Esophagus squamous epithelium (tissue), 5 donors: ENCODE results near the gene ITGB3. TPM values are rescaled to one million over a fixed set of nuclear protein-coding genes. Genes with fewer than 3 reads are reported as not detected.
"Not testable (repeated sequence)": the region's sequence is repeated elsewhere in the genome, so short reads cannot be mapped to it uniquely, and the experiment has no call there.

Experiments used
- DNase-seq: peaks from one replicate; lab custom pipeline; 2025; lab: John Stamatoyannopoulos, UW
- H3K27ac ChIP-seq, 4 donors: fragments of 200-600 bp; sonication (generic); one replicate each; pipeline ENCODE4 v1.5.1; 2016 to 2019; ENCODE audit warnings: mild to moderate bottlenecking in 1 of 4
- H3K27me3 ChIP-seq, 4 donors: fragments of 200-600 bp; sonication (generic); 1 replicate in 3 of 4; 2 replicates in 1 of 4; pipeline versions ENCODE4 v1.5.1 to v1.6.0; 2017 to 2021; ENCODE audit warnings: antibody characterized with exemption in 1 of 4
- H3K36me3 ChIP-seq, 3 donors: fragments of 200-600 bp; sonication (generic); one replicate each; pipeline ENCODE4 v1.5.1; 2016 to 2019
- H3K4me1 ChIP-seq, 3 donors: fragments of 200-600 bp; sonication (generic); one replicate each; pipeline ENCODE4 v1.5.1; 2017 to 2019
- H3K4me3 ChIP-seq, 4 donors: fragments of 200-600 bp; sonication (generic); 1 replicate in 3 of 4; 2 replicates in 1 of 4; pipeline ENCODE4 v1.5.1; 2016 to 2019; ENCODE audit warnings: mild to moderate bottlenecking in 2 of 4, moderate library complexity in 1 of 4
- H3K9me3 ChIP-seq, 3 donors: fragments of 200-600 bp; sonication (generic); one replicate each; pipeline ENCODE4 v1.5.1; 2016 to 2019
- CTCF ChIP-seq, 6 experiments: fragments of 450-650 bp in 4 of 6; fragments of 200-600 bp in 2 of 6; sonication (generic) in 2 of 6; IDR thresholded peaks; one replicate each; pipeline ENCODE4 v1.5.1; 2016 to 2019; ENCODE audit warnings: antibody characterized with exemption in 6 of 6, mild to moderate bottlenecking in 4 of 6, moderate library complexity in 4 of 6
- POLR2A ChIP-seq, 4 donors: fragments of 450-650 bp; IDR thresholded peaks; one replicate each; pipeline ENCODE4 v1.6.1; 2017; ENCODE audit warnings: antibody characterized with exemption in 4 of 4, mild to moderate bottlenecking in 4 of 4, moderate library complexity in 3 of 4
- WGBS, 2 donors: methylation state at CpG; one replicate each; pipeline ENCODE4 v1.1.5; 2018; 5-methylcytosine and 5-hydroxymethylcytosine counted together
- intact Hi-C: fragments of 100-400 bp; cut with DNase I; formaldehyde crosslinking; loops from one replicate; pipeline ENCODE4 v1.15.0; 2022
- total RNA-seq, 4 donors: library from RNA; depleted of rRNA; stranded (reverse); fragments of >200 nt; gene quantifications; one replicate each; pipeline ENCODE4 v1.1.0, GENCODE V29; 2016
- donor health status: DM: yes; HTN: yes; CAD: no.

The ITGB3 gene
- total RNA-seq, 4 donors from 2014 or later, result 0.23 to 7.2 (median 2.8) TPM

DNA sequence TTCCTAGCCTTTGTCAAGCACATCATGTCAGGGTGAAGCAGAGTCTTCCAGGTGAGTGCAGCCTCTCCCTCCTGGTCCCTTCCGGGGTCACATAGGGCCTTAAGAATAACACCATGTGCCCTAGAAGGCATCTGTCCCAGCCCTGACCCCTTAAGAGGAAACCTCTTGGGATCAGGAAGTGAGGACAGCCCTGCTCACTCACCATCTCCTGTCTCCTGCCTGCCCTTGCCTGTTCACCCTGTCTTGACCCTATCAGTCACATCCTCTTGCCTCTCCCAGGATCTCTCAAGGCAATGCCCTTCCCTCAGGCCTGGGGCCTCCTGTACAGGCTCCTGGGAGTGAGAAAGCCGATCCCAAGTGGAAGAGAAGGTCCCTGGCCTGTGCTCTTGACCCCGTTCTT, 30.6 kb upstream of the ITGB3 start:
- whole genome bisulfite sequencing, 2 donors, result 69 to 82% methylated on average over 2 to 3 of the region's 3 CpGs
- Histone ChIP-seq H3K4me3 (no peak overlapping the region), H3K36me3 (no peaks in the 10 kb centered on the region), H3K9me3 (no peaks in the 10 kb centered on the region), H3K4me1 (peaks cover 0 to 33% (median 28%) of the 10 kb centered on the region in 3 donors), H3K27ac (peak overlapping the region in 1 of 4 donors; percentile 19), H3K27me3 (no peaks in the 10 kb centered on the region)
- no peak for DNase-seq
- intact Hi-C loops, result no loop called here
- TF ChIP-seq CTCF (IDR thresholded peaks at IDR 0.05) (no peak), POLR2A (IDR thresholded peaks at IDR 0.05) (no peak)

DNA sequence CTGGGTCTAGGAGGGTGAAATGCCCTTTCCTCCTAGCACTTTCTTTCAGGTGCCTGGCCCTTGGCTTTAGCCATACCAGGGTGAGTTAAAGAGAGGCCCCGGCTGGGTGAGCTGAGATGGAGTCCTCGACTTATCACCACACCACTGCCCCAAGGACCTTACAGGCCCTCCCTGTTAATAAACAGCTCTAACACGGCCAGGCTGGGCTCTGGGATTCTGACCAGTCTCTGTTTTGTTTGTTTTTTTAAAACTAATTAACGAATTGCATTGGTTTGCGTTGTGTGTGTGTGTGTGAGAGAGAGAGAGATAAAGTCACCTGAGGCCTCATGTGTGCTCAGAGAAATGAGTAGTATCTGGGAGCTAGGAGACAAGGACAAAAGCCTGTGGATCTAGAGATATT, 30.2 kb upstream of the ITGB3 start:
- intact Hi-C loops, result no loop called here
- peaks cover 0 to 33% (median 28%) of the 10 kb centered on the region in 3 donors for H3K4me1 ChIP-seq
- WGBS, 2 donors, result 84 to 87% methylated on average over 3 to 4 of the region's 5 CpGs
- H3K27ac ChIP-seq, result peak overlapping the region in 1 of 4 donors; percentile 75
- H3K36me3 ChIP-seq, result no peaks in the 10 kb centered on the region
- no peaks in the 10 kb centered on the region for H3K9me3 ChIP-seq
- no peak for TF ChIP-seq CTCF (IDR thresholded peaks at IDR 0.05)
- no peak for TF ChIP-seq POLR2A (IDR thresholded peaks at IDR 0.05)
- no peak for DNase-seq
- no peaks in the 10 kb centered on the region for H3K27me3 ChIP-seq
- no peak overlapping the region for H3K4me3 ChIP-seq

DNA sequence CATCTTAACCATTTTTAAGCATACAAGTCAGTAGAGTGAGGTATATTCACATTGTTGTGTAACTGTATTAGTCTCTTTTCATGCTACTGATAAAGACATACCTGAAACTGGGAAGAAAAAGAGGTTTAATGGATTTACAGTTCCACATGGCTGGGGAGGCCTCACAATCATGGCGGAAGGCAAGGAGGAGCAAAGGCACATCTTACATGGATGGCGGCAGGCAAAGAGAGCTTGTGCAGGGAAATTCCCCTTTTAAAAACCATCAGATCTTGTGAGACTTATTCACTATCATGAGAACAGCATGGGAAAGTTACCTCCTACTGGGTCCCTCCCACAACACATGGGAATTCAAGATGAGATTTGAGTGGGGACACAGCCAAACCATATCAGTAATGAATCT, 29.6 kb upstream of the ITGB3 start:
- H3K4me3 ChIP-seq, DNase-seq, H3K36me3 ChIP-seq, intact Hi-C loops, H3K27me3 ChIP-seq, H3K9me3 ChIP-seq: not testable (repeated sequence)
- H3K27ac ChIP-seq, result peak overlapping the region; percentile 32 to 90 (median 76)
- peaks cover 0 to 34% (median 28%) of the 10 kb centered on the region in 3 donors for H3K4me1 ChIP-seq
- WGBS, 2 donors, result 98 to 100% methylated on average over 2 of the region's 2 CpGs

- WGBS, 2 donors, result 35 to 44% methylated on average over 1 of the region's 1 CpG
- intact Hi-C loops, result loop anchor here (5.0 kb wide), 1 partner anchor 92 kb away; no protein-coding TSS in a partner anchor
- H3K4me3 ChIP-seq, result no peak overlapping the region
- no peaks in the 10 kb centered on the region for H3K36me3 ChIP-seq
- H3K9me3 ChIP-seq, result no peaks in the 10 kb centered on the region
- peak overlapping the region; percentile 32 to 90 (median 76) for H3K27ac ChIP-seq
- H3K27me3 ChIP-seq, result no peaks in the 10 kb centered on the region
- H3K4me1 ChIP-seq, result peaks cover 0 to 42% (median 28%) of the 10 kb centered on the region in 3 donors
- no peak for DNase-seq
- no peak for TF ChIP-seq CTCF (IDR thresholded peaks at IDR 0.05)
- TF ChIP-seq POLR2A (IDR thresholded peaks at IDR 0.05), result no peak
Measured at GRCh38 chr17:47224966-47225365, 28.7 kb upstream of the ITGB3 start.

DNA sequence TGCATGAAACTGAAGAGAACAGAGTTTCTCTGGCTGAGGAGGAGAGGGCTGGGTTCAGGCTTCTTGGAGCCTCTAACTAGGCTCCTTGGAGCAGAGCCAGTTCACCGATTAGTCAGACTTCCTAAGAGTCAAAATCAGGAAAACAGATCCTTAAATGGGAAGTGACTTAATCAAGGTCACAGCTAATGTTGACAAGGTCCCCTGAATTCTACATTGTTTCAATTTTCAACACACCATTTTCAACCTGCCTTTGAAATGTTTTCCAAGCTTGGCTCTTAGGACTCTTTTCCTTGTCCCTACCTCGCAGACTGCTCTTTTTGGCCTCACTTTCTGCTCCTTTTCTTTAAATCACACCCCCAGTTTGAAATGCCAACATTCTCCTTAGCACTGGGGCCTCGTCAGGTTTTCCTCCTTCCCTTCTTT, 28.2 kb upstream of the ITGB3 start:
- no peak for TF ChIP-seq POLR2A (IDR thresholded peaks at IDR 0.05)
- no peak for TF ChIP-seq CTCF (IDR thresholded peaks at IDR 0.05)
- H3K9me3 ChIP-seq, result no peaks in the 10 kb centered on the region
- peaks cover 0 to 47% (median 32%) of the 10 kb centered on the region in 3 donors for H3K4me1 ChIP-seq
- H3K4me3 ChIP-seq, result no peak overlapping the region
- intact Hi-C loops, result loop anchor here (5.0 kb wide), 1 partner anchor 92 kb away; no protein-coding TSS in a partner anchor
- no peaks in the 10 kb centered on the region for H3K36me3 ChIP-seq
- WGBS, 2 donors, result 17 to 32% methylated on average over 3 of the region's 3 CpGs
- DNase-seq, result no peak
- H3K27me3 ChIP-seq, result no peaks in the 10 kb centered on the region
- H3K27ac ChIP-seq, result peak overlapping the region; percentile 34 to 90 (median 76)
